ENCODE results near the gene UPK1B. TPM values are rescaled to one million over a fixed set of nuclear protein-coding genes. Genes with fewer than 3 reads are reported as not detected.

UPK1B gene
- total and polyA plus RNA-seq, 2 donors (not counting 3 experiments of a cell fraction or from before 2014, with no cell fraction given): not detected

GRCh38 chr3:119147494-119147893, 25.9 kb upstream of the UPK1B start:
- intact Hi-C loops (cut with micrococcal nuclease) (no loop called here), dilution Hi-C loops (cut with MboI; ENCODE audit: extremely low pct_ligation_motif_present, low sequenced_read_pairs) (no loop called here)
- H2AFZ ChIP-seq (ENCODE audit: low read depth, low read length): no peak overlapping the region
- H3K9ac ChIP-seq (replicated peaks; ENCODE audit: extremely low read depth, insufficient read depth, low read length): no peak overlapping the region
- no peaks in the 10 kb centered on the region for H3K9me3 ChIP-seq (replicated peaks; ENCODE audit: control insufficient read depth, insufficient read depth, low read length)
- TF ChIP-seq POLR2AphosphoS5 (IDR thresholded peaks at IDR 0.05; ENCODE audit: insufficient read depth, low read depth, low read length) (no peak), POLR2A (IDR thresholded peaks at IDR 0.05; ENCODE audit: low read depth, low read length) (no peak), GATA2 (IDR thresholded peaks at IDR 0.05; ENCODE audit: insufficient read depth, insufficient read length, low read depth, low read length) (no peak), EZH2 (IDR thresholded peaks at IDR 0.05; ENCODE audit: borderline replicate concordance, low read depth, low read length, severe bottlenecking) (no peak), FOS (IDR thresholded peaks at IDR 0.05; ENCODE audit: borderline replicate concordance, insufficient read depth, low read length) (no peak), CTCF (IDR thresholded peaks at IDR 0.05; ENCODE audit: extremely low read depth in 1 of 2, insufficient read depth in 1 of 2, low read depth in 1 of 2, low read length in 2 of 2) (no peak), JUN (IDR thresholded peaks at IDR 0.05; ENCODE audit: borderline replicate concordance, insufficient read depth, insufficient read length, low read depth) (no peak), MAX (IDR thresholded peaks at IDR 0.05; ENCODE audit: insufficient read depth, insufficient read length) (no peak), MYC (IDR thresholded peaks at IDR 0.05; ENCODE audit: low read depth, low read length) (no peak)
- no peaks in the 10 kb centered on the region for H3K4me1 ChIP-seq (ENCODE audit: control insufficient read depth, extremely low read depth, insufficient read depth, low read length)
- H3K27ac ChIP-seq (ENCODE audit: insufficient read depth, low read depth, low read length): no peak overlapping the region
- H3K36me3 ChIP-seq (ENCODE audit: control insufficient read depth in 2 of 2, extremely low read depth in 1 of 2, insufficient read depth in 2 of 2, low read length in 2 of 2): no peaks in the 10 kb centered on the region
- H3K4me3 ChIP-seq (replicated peaks in 1 of 3; ENCODE audit: insufficient read depth in 1 of 3, low read depth in 1 of 3, low read length in 3 of 3): no peak overlapping the region
- ChIA-PET POLR2A (no interaction called here), CTCF (interaction anchor here (4.5 kb wide), 1 partner anchor 94 kb away, joined by 33 read pairs; the partner anchor contains the start of gene B4GALT4)
- DNase-seq (ENCODE audit: low read depth, low spot score): no peak
- no TSS peak for BruUV-seq (replicated peaks)
- H3K4me2 ChIP-seq (ENCODE audit: insufficient read depth, low read length): no peak overlapping the region
- H3K27me3 ChIP-seq (ENCODE audit: control insufficient read depth in 2 of 2, insufficient read depth in 2 of 2, low read length in 2 of 2): no peaks in the 10 kb centered on the region
- H3K79me2 ChIP-seq (ENCODE audit: control insufficient read depth, insufficient read depth, low read length): no peaks in the 10 kb centered on the region
- H4K20me1 ChIP-seq (replicated peaks; ENCODE audit: control insufficient read depth, extremely low read depth, insufficient read depth, low read length): no peaks in the 10 kb centered on the region
- FAIRE-seq: no peak
- H3K9me1 ChIP-seq (replicated peaks; ENCODE audit: control insufficient read depth, extremely low read depth, insufficient read depth, low read length): no peaks in the 10 kb centered on the region
